ENCODE measurements around the gene SNX2. TPM values are rescaled to one million over a fixed set of nuclear protein-coding genes. Genes with fewer than 3 reads are reported as not detected.

Gene SNX2
- total RNA-seq, 4 donors from 2014 or later: 27.3 to 337 (median 69.6) TPM

GRCh38 chr5:122863240-122863639 lies 88.4 kb downstream of the SNX2 start:
- H3K36me3 ChIP-seq: no peaks in the 10 kb centered on the region
- no peak for TF ChIP-seq CTCF (IDR thresholded peaks at IDR 0.05)
- TF ChIP-seq POLR2AphosphoS5 (IDR thresholded peaks at IDR 0.05): no peak
- no peak for TF ChIP-seq EP300 (IDR thresholded peaks at IDR 0.05; ENCODE audit: low read depth)
- TF ChIP-seq POLR2A (IDR thresholded peaks at IDR 0.05): no peak
- intact Hi-C loops (cut with DNase I; ENCODE audit: low total_unique reads) (no loop called here), in situ Hi-C loops (cut with MboI; ENCODE audit: low pct_ligation_motif_present in 1 of 4, low pct_unique_long_range_greater_than_20kb in 1 of 4, low sequenced_read_pairs in 3 of 4) (no loop called here)
- H3K27ac ChIP-seq: no peak overlapping the region
- WGBS, 2 donors (ENCODE audit: low coverage in 1 of 2): 62 to 75% methylated on average over 2 of the region's 2 CpGs
- no peaks in the 10 kb centered on the region for H3K9me3 ChIP-seq
- no peak overlapping the region for H3K4me3 ChIP-seq
- H3K4me1 ChIP-seq: no peaks in the 10 kb centered on the region
- H3K27me3 ChIP-seq: no peaks in the 10 kb centered on the region
- DNase-seq: no peak

- intact Hi-C loops (cut with DNase I; ENCODE audit: low total_unique reads): no loop called here
Observed at GRCh38 chr5:122863721-122864120, 88.8 kb downstream of the SNX2 start.

GRCh38 chr5:122864400-122864799 lies 89.5 kb downstream of the SNX2 start:
- WGBS, 2 donors (ENCODE audit: low coverage in 1 of 2): 73 to 86% methylated on average over 2 to 6 of the region's 6 CpGs

More at GRCh38 chr5:122863721-122864120, 88.8 kb downstream of the SNX2 start:
- Histone ChIP-seq H3K36me3 (no peaks in the 10 kb centered on the region), H3K27me3 (no peaks in the 10 kb centered on the region), H3K4me1 (no peaks in the 10 kb centered on the region), H3K9me3 (no peaks in the 10 kb centered on the region), H3K27ac (no peak overlapping the region), H3K4me3 (no peak overlapping the region)
- in situ Hi-C loops (cut with MboI; ENCODE audit: low pct_ligation_motif_present in 1 of 4, low pct_unique_long_range_greater_than_20kb in 1 of 4, low sequenced_read_pairs in 3 of 4): no loop called here
- no peak for TF ChIP-seq POLR2AphosphoS5 (IDR thresholded peaks at IDR 0.05)
- no peak for TF ChIP-seq EP300 (IDR thresholded peaks at IDR 0.05; ENCODE audit: low read depth)
- no peak for TF ChIP-seq CTCF (IDR thresholded peaks at IDR 0.05)
- TF ChIP-seq POLR2A (IDR thresholded peaks at IDR 0.05): no peak
- WGBS, 2 donors (ENCODE audit: low coverage in 1 of 2): 83 to 96% methylated on average over 1 to 4 of the region's 4 CpGs
- no peak for DNase-seq

GRCh38 chr5:122864842-122865241 lies 90.0 kb downstream of the SNX2 start:
- H3K4me1 ChIP-seq: no peaks in the 10 kb centered on the region
- no peaks in the 10 kb centered on the region for H3K9me3 ChIP-seq
- DNase-seq: no peak
- no peaks in the 10 kb centered on the region for H3K36me3 ChIP-seq
- H3K27me3 ChIP-seq: no peaks in the 10 kb centered on the region
- intact Hi-C loops (cut with DNase I; ENCODE audit: low total_unique reads) (no loop called here), in situ Hi-C loops (cut with MboI; ENCODE audit: low pct_ligation_motif_present in 1 of 4, low pct_unique_long_range_greater_than_20kb in 1 of 4, low sequenced_read_pairs in 3 of 4) (no loop called here)
- H3K4me3 ChIP-seq: no peak overlapping the region
- H3K27ac ChIP-seq: no peak overlapping the region
- TF ChIP-seq EP300 (IDR thresholded peaks at IDR 0.05; ENCODE audit: low read depth) (no peak), POLR2A (IDR thresholded peaks at IDR 0.05) (no peak), CTCF (IDR thresholded peaks at IDR 0.05) (no peak), POLR2AphosphoS5 (IDR thresholded peaks at IDR 0.05) (no peak)
- WGBS, 2 donors (ENCODE audit: low coverage in 1 of 2): 88% methylated on average over 1 of the region's 1 CpG; no CpG with 5 or more reads in 1 of the 2 donors

More at GRCh38 chr5:122864400-122864799, 89.5 kb downstream of the SNX2 start:
- Histone ChIP-seq H3K36me3 (no peaks in the 10 kb centered on the region), H3K27ac (no peak overlapping the region), H3K27me3 (no peaks in the 10 kb centered on the region), H3K4me1 (no peaks in the 10 kb centered on the region), H3K9me3 (no peaks in the 10 kb centered on the region), H3K4me3 (no peak overlapping the region)
- intact Hi-C loops (cut with DNase I; ENCODE audit: low total_unique reads): no loop called here
- in situ Hi-C loops (cut with MboI; ENCODE audit: low pct_ligation_motif_present in 1 of 4, low pct_unique_long_range_greater_than_20kb in 1 of 4, low sequenced_read_pairs in 3 of 4): no loop called here
- TF ChIP-seq CTCF (IDR thresholded peaks at IDR 0.05): no peak
- TF ChIP-seq POLR2A (IDR thresholded peaks at IDR 0.05): no peak
- no peak for TF ChIP-seq EP300 (IDR thresholded peaks at IDR 0.05; ENCODE audit: low read depth)
- no peak for TF ChIP-seq POLR2AphosphoS5 (IDR thresholded peaks at IDR 0.05)
- no peak for DNase-seq
